NCI-H510A (cell line): ENCODE data around the gene PRDM12.
"Not testable (repeated sequence)": the region's sequence is repeated elsewhere in the genome, so short reads cannot be mapped to it uniquely, and the experiment has no call there.

Source experiments
- DNase-seq: peaks from one replicate; lab custom pipeline; 2025; lab: John Stamatoyannopoulos, UW

The PRDM12 gene

DNA sequence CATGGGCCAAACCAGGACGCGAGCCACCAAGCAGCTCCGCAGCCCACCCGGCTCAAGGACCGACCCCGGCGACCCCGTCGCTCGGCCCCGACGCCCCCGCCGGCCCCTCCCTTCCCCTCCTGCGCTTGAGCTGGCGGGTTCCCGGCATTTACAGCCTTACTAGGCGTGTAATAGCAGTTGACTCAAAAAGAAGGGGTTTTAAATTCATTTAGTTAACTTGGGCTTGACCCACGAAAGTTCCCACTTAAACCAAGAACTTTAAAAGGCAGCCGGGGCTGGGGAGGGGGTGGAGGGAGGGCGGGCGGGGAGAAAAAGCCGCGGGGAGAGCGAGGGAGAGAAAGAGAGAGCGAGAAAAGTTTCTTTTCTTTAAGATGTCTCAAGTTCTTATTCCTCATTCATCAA lies 636 bp downstream of the PRDM12 start:
- no peak for DNase-seq

DNA sequence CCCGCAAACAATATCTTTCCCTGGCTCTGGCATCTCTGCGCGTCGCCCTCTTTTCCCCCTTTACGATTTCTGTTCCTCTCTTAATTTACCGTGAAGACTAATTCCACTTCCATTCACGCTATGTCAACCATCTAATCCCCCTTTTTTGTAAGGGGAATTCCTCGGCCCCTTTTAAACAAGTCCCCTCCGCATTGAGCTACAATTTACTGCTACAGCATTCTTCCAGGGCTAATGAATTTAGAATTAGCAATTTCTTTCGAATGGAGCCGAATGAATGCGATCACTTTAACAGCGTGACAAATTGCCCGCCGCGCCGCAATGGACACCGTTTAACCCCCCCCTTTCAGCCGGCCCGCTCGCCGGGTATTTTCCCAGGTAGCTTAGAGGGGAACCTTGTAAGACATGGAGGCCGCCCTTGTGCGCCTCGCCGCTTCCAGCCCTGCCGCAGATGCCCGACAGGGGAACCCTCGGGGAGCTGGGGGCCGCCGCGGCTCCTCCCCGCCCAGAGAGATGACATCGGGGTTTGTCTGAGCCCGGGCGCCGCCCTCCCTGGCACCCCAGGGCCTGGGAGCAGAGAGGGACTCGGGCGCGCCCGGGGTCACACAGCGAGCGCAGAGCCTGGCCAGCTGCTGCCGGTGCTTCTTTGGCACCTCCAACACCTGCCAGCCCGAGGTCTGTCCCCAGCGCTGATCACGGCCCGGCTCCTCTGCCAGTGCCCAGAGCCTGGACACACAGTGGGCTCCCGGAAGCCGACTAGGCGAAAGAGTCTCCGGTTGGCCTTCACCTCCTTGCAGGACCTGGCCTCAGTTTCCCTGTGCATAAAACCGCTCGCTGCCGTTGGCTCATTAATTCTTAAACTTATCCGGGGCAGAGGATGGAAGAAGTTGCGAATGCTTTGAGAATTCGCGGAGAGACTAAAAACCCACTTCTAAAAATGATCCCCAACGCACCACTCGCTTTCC lies 1.3 kb downstream of the PRDM12 start:
- no peak for DNase-seq

DNA sequence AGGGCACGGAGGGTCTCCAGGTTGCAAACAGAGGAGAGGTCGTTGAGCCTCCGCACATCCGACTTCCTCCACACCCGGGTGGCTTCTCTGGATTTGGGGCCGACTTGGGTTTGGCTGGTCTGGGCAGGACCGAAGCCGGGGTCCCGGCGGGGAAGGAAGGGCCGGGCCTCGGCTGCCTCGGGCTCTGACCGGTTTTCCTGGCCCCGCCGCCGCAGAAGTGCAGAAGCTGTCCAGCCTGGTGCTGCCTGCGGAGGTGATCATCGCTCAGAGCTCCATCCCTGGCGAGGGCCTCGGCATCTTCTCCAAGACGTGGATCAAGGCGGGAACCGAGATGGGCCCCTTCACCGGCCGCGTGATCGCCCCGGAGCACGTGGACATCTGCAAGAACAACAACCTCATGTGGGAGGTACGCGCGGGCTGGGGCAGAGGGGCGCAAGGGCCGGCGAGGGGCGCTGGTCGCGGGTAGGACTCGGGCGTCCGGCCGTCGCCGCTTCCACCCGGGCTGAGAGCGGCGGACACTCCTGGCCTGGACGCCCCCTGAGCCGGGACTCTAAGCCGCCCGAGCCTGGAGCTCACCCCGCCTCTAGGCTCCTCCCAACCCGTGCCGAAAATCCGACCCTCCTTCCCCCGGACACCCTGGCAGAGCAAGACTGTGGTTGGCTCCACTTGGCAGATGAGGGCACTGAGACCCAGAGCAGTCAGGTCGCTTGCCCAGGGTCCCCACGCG lies 2.2 kb downstream of the PRDM12 start:
- no peak for DNase-seq

DNA sequence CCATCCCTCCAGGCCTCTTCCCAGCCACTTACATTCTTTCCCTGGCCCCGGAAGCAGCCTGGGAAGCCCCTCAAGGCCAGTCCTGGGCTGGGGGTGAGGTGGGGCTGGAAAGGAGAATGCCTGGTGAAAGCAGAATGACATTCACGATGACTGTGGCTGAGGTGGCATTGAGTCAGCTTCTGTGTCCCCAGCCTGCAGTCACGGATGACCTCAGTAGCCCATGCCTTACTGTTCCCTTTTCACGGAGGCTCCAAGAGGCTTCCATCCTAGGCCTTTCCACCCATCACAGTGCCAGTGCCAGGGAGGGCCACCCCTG lies 2.7 kb downstream of the PRDM12 start:
- no peak for DNase-seq

DNA sequence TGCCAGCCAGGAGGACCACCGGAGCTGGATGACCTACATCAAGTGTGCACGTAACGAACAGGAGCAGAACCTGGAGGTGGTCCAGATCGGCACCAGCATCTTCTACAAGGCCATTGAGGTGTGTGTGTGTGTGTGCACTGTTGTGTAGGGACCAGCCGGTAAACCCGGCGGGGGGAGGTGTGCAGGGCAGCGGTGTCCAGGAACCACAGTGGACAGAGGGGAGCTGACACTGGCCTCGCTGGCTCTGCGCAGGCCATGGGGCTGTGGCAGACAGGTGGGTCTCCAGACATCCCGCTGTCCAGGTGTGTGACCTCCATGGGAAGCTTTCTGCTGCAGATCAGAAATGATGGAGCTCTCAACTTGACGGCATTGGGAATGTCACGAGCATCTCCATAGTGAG lies 3.8 kb downstream of the PRDM12 start:
- DNase-seq = no peak

DNA sequence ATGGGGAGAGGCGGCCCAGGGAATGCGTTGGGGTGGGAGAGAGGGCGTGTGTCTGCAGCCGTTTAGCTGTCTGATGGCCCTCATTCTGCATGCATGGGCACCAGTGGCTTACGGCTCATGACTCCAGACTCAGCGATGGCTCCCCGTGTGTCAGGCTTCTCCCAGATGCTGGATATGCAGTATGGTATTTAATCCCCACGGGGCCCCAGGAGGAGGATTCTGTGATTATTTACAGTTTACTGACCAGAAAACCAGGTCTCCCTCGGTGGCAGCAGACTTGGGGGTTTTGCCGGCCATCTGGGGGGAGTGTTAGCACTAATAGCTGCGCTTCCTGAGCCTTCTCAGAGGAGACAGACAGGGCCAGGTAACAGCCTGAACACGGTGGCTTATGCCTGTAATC lies 4.3 kb downstream of the PRDM12 start:
- DNase-seq = no peak

DNA sequence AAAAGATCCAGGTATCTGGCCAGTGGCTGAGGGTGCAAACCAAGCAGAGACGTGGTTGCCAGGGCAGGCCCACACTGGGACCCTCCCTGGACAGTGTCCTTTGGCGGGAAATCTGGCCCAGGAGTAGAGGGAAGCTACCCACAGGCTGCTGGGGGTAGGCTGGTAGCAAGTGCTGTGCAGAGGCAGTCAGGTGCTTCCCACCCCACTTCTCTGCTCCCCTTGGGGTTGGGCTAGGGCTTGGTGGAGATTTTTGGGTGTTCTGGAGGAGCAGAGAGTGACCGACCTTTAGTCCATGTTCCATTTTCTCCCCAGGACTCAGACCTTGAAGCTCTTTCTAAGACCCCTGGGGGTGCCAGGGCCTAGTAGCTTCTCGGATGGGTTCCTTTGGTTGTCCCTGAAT lies 5.6 kb downstream of the PRDM12 start:
- DNase-seq = no peak

DNA sequence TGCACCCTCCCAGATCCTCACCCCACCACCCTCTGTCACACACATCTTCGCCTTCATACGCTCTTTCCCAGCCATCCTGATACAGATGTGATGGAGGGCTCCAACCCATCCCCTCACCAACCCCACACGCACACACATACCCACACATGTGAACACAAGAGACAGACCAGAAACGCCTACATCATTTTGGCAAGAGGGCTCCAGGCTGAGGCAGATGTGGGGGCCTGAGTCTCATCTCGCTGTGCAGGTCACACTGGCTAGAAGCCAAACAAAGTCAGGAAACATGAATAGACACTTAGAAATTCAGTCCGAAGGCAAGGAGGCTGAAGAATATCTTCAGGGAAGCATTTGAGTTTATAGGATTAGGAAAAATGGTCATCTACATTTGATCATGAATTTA lies 6.2 kb downstream of the PRDM12 start:
- DNase-seq = no peak

DNA sequence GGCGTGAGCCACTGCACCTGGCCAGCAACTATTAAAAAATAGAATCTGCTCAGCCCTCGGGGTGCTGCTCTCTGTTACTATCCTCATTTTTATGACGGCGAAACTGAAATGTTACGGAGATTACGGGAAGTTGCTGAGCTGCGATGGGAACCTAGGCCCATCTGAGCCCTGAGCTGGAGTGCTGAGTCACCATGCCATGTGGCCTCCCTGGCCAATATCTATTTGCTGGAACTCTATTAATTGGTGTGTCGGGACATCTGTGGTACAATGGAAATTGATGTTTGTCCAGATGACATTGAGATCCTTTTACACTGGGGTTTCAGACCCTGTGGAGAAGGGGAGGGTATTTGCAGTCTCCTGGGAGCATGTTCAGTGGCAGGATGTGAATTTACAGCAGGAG lies 8.1 kb downstream of the PRDM12 start:
- no peak for DNase-seq

DNA sequence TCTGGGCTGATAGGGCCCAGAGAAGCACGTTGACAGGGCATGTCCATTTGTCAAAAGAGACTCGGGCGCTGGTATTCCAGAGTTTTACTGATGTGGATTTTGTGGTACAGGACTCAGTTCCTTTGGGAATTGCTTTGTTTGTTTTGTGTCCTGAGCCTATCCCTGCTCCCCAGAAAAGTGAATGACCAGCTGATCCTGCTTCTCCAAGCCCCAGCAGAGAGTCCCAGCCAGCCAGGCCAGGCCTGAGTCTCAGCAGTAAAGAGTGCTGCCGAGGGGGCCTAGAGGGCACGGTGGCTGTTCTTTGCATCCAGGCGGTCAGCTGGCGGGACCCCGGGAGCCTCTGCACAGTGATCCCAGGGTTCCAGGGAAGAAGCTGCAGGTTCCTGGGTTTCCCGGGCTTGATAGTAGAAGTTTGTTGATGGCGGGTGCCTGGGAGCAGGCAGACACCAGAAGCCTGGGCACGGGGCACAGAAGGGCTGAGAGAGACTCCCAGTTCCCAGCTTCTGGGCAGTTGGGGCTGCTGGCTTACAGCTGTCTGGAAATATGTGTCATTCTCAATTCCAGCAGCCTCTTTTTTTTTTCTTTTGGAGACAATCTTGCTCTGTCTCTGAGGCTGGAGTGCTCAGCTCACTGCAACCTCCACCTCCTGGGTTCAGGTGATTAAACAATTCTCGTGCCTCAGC lies 8.7 kb downstream of the PRDM12 start:
- DNase-seq = no peak

DNA sequence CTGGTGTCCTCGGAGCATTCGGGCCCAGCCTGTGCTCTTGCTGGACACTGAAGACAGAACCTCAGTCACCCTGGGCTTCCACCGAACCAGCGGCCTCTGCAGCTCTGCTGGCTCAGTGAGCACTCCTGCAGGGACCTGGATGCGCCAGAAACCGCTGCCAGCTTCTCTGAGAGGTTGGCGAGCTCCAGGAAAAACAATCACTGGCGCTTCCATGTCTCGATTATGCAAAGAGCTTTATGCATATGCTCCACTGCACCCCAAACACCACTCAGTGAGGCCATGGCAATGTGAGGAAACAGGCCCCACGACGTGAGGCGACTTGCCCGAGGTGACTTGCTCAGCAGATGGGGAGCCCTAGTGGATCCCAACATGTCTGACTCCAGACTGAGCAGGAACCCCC lies 11.0 kb downstream of the PRDM12 start:
- no peak for DNase-seq

DNA sequence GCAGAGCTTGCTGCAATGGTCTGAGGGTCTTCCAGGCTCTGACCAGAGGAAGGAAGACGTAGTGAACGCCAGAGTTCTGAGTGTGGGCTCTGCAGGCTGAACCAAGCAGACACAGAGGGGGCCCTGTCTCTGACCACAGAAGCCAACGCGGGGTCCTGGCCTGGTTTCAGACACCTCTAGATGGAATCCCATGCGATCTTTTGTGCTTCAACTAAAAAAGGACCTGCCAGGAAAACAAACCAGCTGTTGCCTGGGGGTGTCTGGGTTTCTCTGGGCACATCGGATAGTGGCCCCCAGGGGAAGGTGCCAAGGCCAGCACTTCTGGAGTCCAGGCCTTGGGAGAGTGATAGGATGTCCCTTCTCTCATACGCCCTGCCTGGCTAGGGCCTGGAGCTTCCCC lies 12.9 kb downstream of the PRDM12 start:
- no peak for DNase-seq

DNA sequence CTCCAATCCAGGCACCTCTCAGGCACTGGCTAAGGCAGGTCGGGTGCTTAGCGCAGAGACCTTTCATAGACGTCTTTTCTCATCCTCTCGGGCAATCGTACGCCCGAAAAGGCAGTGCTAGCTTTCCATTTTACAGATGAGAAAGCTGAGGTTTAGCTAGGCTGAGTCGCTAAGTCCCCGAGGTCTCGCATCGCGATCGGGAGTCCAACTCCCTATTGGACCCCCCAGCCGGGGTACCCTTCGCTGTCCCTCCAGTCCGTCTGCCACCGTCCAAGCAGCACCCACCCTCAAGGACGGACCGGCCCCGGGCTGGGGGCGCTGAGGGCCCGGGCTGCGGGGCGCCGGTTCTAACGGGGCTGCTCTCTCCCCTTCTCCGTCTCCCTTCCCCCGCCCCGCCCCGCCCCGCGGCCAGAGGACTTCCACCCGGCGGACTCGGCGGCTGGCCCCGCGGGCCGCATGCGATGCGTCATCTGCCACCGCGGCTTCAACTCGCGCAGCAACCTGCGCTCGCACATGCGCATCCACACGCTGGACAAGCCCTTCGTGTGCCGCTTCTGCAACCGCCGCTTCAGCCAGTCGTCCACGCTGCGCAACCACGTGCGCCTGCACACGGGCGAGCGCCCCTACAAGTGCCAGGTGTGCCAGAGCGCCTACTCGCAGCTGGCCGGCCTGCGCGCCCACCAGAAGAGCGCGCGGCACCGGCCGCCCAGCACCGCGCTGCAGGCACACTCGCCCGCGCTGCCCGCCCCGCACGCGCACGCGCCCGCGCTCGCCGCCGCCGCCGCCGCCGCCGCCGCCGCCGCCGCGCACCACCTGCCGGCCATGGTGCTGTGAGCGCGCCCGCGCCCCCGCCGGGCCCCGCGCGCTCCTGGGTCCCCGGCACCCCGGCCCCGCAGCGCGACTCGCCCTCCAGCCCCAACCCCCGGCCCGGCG lies 16.7 kb downstream of the PRDM12 start:
- peak; percentile 68 for DNase-seq

DNA sequence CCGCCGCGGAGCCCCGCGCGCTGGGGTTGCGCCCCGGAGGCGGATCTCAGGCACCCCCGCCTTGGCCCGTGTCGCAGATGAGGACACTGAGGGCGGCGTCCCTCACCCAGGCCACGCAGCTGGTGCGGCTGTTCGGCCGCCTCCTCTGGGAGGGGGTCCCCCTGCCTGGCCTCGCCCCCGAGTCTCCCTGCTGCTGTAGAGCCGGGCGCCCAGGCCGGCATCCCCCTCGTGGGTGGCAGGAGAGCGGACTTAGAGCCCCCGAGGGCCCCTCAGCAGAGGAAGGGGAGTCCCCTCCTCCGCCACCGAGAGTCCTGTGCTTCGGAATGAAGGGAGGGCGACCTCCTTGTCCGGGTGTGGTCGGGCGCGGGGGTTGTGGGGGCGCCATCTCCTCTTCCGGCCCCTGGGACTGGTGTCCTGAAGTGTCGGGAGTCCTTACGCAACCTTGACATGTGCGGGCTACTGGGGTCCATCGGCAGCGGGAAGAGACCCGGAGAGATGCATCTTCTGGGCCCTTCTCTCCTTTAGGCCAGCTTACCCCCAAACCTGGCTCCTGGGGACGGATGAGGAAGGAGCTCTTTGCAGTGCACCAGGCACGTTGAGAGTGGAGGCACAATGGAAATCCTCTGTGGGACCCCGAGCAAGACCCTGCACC lies 17.5 kb downstream of the PRDM12 start:
- no peak for DNase-seq

DNA sequence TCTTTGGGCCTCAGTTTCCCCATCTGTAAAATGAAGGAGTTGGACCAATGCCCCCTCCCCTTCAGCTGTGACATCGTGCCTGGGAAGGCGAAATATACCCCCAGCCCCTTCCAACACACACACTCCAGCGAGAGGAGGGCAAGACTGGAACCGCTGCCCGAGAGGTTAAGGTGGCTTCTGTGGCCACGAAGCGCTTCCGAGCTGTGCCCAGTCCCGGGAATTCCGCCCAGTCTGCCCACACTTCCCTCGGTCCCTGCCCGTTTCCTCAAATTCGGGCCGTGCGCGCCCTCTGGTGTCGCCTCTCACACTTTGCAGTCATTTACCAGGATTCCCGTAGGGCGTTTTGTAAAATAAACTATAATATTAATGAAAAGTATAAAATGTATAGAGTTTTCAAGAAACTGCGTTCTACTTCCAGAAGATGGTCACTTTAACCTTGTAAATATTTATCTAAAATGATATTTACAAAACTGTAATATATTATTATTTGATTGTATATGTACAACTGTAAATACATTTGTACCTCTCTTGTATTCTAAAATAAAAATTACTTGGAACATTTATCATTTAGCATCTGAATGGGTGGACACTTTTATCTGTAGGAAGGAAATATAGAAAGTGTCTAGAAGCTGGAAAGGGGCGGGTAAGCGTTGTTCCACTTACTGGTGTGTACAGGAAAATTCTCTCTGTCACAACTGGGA lies 18.2 kb downstream of the PRDM12 start:
- DNase-seq = peak; percentile 77

DNA sequence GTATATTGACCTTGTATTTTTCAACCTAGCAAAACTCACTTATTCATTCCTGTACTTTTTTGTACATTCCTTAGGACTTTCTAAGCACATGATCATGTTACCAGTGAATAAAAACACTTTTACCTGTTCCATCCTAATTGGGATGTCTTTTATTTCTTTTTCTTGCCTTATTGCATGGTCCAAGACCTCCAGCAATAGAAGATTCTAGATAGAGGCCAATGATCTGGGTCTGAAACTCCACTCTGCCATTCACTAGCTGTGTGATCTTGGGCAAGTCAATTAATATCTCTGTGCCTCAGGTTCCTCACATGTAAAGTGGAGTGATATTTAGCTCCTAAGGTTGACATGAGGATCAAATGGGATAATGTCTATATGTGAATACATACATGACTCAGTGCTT lies 20.7 kb downstream of the PRDM12 start:
- DNase-seq = no peak

DNA sequence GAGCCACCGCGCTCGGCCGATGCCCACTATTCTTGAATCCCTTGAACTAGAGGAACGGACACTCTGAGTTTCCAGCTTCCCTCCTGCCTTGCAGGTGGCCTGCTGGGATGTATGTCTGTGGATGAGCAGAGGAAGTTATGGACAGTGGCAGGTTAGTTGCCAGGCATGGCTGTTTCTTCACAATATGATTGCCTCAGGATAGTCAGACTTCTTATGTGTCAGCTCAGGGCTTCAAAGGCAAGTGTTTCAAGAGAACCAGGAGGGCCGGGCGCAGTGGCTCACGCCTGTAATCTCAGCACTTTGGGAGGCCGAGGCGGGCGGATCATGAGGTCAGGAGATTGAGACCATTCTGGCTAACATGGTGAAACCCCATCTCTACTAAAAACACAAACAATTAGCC lies 21.6 kb downstream of the PRDM12 start:
- DNase-seq = not testable (repeated sequence)

DNA sequence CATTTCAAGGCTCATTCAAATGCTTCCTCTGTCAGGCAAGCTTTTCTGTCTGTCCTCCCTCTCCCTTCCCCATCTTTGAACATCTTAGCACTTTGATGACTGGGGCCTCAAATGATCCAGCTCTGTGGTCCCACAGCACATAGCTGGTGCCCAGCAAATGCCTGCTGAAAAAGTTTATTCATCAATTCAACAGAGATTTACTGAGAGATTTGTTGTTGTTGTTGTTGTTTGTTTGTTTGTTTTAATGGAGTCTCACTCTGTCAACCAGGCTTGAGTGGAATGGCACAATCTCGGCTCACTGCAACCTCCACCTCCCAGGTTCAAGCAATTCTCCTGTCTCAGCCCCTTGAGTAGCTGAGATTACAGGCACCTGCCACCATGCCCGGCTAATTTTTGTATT lies 23.2 kb downstream of the PRDM12 start:
- no peak for DNase-seq

DNA sequence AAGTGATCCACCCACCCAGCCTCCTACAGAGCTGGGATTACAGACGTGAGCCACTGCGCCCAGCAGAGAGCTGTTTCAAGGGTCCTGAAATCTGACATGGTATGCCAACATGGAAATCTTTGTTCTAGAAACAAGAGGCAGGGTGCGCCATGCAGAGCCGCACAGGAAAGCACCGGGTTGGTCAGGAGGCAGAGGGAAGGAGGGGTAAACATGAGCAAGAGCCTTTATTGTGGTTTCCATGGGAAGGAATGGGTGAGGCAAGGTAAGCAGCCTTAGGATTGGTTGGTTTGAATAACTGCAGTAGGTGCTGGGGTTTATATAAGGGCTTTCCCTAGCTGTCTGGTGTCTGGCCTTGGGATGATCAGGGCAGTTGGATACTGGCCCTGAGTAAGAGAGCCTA lies 23.7 kb downstream of the PRDM12 start:
- DNase-seq = no peak

DNA sequence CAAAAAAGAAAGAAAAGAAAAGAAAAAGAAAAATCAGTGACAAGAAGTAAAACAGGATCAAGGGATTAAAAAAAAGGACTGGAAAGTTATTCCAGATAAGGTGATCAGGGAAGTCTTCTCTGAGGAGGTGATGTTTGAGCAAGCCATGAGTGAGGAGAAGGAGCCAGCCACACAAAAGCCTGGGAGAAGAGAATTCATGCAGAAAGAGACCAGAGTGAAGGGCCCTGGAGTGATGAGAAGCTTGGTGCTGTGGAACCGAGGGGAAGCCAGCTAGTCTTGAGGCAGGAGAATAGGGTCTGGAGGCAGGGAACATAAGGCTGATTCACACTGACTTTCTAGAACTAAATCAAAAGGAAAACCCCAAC lies 25.2 kb downstream of the PRDM12 start:
- no peak for DNase-seq
